AG10803 (cell line): ENCODE results near the gene PIP5KL1.

Experiments
- DNase-seq: peaks from one replicate; pipeline ENCODE4 v3.0.0; 2010; ENCODE audit warnings: low read depth
- H3K4me3 ChIP-seq: 2 replicates; pipeline ENCODE4 v1.5.1; 2011; ENCODE audit warnings: mild to moderate bottlenecking, low read length, control low read depth
- CTCF ChIP-seq: conservative IDR thresholded peaks from 2 replicates; pipeline ENCODE4 v1.5.1; 2011; ENCODE audit warnings: mild to moderate bottlenecking, low read length, control low read depth, inconsistent platforms

Gene PIP5KL1

DNA sequence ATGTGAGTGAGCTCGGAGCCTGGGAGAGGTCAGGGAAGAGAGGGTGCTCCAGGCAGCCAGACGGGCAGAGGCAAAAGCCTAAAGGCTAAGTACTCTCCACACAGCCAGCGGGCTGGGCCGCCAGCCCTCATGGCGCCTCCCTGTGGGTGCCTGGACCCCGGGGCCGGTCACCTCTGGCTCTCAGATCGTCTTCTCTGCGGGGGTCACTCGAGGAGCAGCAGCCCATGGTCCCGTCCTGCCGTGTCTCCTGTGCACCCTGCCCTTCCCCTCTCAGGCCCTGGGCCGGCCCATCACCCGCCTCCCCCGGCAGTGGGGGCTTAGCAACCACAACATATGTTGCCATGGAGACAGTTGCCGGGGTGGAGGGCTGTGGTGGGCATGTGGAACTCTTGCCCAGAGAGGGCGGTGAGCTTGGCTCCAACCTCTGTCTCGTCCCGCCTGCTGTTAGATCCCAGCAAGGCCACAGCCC is 57.3 kb downstream of the PIP5KL1 start:
- no peak for TF ChIP-seq CTCF
- no peak for DNase-seq
- H3K4me3 ChIP-seq: no peak overlapping the region

DNA sequence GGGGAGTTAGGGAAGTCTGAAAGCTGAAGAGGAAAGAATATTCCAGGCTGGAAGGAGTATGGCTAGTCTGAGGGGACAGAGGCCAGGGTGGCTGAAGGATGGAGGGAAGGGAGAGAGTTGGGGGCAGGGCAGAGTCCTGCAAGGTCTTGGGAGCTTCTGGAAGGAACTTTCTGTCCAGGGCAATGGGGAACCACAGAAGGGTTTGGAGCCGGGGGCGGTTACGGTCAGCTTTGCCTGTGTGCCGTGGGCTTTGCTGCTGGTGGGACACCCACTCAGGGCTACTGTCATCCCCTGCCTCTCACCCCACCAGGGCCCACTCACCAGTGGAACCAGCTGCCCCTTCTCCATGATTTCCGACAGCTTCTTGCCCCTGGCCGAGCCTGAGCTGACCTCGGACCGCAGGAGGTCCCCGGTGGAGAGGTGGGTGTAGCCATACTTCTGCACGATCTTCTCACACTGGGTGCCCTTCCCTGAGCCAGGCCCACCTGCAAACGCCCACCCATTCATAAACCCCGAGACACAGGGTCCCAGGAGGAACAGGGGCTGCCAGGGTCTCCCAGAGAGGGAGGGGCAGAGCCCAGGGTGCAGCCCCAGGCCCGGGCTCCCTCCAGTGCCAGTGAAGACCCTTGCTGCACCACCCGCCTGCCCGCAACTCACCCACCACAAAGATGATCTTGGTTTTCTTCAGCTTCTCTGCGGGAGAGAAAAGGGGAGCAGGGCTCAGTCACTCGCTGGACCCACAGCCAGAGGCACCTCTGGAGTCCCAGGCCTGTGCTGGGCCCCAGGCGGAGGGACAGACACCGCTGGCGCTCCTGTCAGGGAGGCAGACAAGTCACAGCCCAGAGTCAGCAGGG is 58.0 kb downstream of the PIP5KL1 start:
- no peak for TF ChIP-seq CTCF
- H3K4me3 ChIP-seq: no peak overlapping the region
- no peak for DNase-seq

GRCh38 chr9:127871531-127871930 is 59.0 kb downstream of the PIP5KL1 start:
- H3K4me3 ChIP-seq: no peak overlapping the region
- no peak for TF ChIP-seq CTCF
- DNase-seq: no peak

- no peak for DNase-seq
- H3K4me3 ChIP-seq: no peak overlapping the region
- TF ChIP-seq CTCF: no peak
Measured at GRCh38 chr9:127870887-127871286, 59.7 kb downstream of the PIP5KL1 start.
